ENCODE results near the gene PPP2R5A.
"Not testable (repeated sequence)": the region's sequence is repeated elsewhere in the genome, so short reads cannot be mapped to it uniquely, and the experiment has no call there.

PPP2R5A gene

DNA sequence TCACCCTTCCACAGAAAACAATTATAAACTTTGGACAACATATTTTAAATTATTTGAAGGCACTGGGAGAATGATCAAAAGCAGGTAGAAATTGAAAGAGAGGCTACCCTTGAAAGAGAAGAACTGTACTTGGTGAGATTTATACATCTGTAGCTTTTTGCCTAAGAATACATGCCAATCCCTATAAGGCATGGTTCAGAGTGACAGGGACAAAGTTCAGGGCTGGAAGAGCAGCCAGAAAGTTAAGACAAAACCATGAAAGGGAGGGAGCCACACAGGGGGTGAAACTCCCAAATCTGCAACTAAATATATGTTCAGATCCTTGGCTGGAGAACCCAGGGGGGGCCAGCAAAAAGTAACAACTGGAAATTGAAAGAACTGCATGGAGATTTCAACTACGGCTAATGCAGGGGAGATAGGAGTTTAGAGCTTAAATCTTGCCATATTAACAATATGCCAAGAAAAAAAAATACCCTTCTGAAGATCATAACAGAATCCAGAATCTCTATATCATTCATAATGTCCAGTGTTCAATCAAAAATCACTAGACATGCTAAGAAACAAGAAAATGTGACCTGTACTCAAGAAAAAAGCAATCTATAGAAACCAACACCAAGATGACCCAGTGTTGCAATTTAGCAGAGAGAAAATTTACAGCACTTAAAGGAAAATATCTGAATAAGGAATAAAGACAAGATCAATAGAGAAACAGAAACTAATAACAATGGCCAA, 103.9 kb downstream of the PPP2R5A start:
- H3K36me3 ChIP-seq (ENCODE audit: insufficient read depth, low read length): peaks cover 46% of the 10 kb centered on the region
- H2AFZ ChIP-seq (ENCODE audit: low read length): no peak overlapping the region
- H3K79me2 ChIP-seq (ENCODE audit: insufficient read depth, low read length): no peaks in the 10 kb centered on the region

DNA sequence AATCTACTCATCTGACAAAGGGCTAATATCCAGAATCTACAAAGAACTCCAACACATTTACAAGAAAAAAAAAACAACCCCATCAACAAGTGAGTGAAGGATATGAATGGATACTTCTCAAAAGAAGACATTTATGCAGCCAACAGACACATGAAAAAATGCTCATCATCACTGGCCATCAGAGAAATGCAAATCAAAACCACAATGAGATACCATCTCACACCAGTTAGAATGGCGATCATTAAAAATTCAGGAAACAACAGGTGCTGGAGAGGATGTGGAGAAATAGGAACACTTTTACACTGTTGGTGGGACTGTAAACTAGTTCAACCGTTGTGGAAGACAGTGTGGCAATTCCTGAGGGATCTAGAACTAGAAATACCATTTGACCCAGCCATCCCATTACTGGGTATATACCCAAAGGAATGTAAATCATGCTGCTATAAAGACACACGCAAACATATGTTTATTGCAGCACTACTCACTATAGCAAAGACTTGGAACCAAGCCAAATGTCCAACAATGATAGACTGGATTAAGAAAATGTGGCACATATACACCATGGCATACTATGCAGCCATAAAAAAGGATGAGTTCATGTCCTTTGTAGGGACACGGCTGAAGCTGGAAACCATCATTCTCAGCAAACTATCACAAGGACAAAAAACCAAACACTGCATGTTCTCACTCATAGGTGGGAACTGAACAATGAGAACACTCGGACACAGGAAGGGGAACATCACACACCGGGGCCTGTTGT, 110.6 kb downstream of the PPP2R5A start:
- H3K36me3 ChIP-seq (ENCODE audit: insufficient read depth, low read length): peaks cover 22% of the 10 kb centered on the region
- not testable (repeated sequence) for H3K9me2 ChIP-seq (ENCODE audit: low read depth, low read length); H3K27ac ChIP-seq (ENCODE audit: low read depth, low read length, poor library complexity, severe bottlenecking); H3K4me2 ChIP-seq (ENCODE audit: low read length); H3F3A ChIP-seq (ENCODE audit: insufficient read depth, low read length); H3K4me3 ChIP-seq (ENCODE audit: low read depth, low read length, poor library complexity, severe bottlenecking); H3K27me3 ChIP-seq (ENCODE audit: insufficient read depth, low read length); H2AFZ ChIP-seq (ENCODE audit: low read length); H3K79me2 ChIP-seq (ENCODE audit: insufficient read depth, low read length); H3K4me1 ChIP-seq (ENCODE audit: insufficient read depth, low read length, severe bottlenecking); H4K20me1 ChIP-seq (ENCODE audit: insufficient read depth, low read length); H3K9ac ChIP-seq (ENCODE audit: low read length)
- H3K9me3 ChIP-seq (ENCODE audit: low read length): peaks cover 13% of the 10 kb centered on the region

More for the DNA sequence above, 103.9 kb downstream of the PPP2R5A start:
- no peak overlapping the region for H3K9ac ChIP-seq (ENCODE audit: low read length)
- H3K27me3 ChIP-seq (ENCODE audit: insufficient read depth, low read length): no peaks in the 10 kb centered on the region
- no peak for TF ChIP-seq EZH2 (IDR thresholded peaks at IDR 0.05; ENCODE audit: borderline replicate concordance, low read length)
- TF ChIP-seq, protein P1, sequence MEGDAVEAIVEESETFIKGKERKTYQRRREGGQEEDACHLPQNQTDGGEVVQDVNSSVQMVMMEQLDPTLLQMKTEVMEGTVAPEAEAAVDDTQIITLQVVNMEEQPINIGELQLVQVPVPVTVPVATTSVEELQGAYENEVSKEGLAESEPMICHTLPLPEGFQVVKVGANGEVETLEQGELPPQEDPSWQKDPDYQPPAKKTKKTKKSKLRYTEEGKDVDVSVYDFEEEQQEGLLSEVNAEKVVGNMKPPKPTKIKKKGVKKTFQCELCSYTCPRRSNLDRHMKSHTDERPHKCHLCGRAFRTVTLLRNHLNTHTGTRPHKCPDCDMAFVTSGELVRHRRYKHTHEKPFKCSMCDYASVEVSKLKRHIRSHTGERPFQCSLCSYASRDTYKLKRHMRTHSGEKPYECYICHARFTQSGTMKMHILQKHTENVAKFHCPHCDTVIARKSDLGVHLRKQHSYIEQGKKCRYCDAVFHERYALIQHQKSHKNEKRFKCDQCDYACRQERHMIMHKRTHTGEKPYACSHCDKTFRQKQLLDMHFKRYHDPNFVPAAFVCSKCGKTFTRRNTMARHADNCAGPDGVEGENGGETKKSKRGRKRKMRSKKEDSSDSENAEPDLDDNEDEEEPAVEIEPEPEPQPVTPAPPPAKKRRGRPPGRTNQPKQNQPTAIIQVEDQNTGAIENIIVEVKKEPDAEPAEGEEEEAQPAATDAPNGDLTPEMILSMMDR (IDR thresholded peaks at IDR 0.05; ENCODE audit: low read length): no peak
- no peak overlapping the region for H3K4me2 ChIP-seq (ENCODE audit: low read length)
- no peaks in the 10 kb centered on the region for H3F3A ChIP-seq (ENCODE audit: insufficient read depth, low read length)
- no peaks in the 10 kb centered on the region for H3K9me3 ChIP-seq (ENCODE audit: low read length)
- no peak overlapping the region for H3K27ac ChIP-seq (ENCODE audit: low read depth, low read length, poor library complexity, severe bottlenecking)
- H3K4me1 ChIP-seq (ENCODE audit: insufficient read depth, low read length, severe bottlenecking): no peaks in the 10 kb centered on the region
- no peaks in the 10 kb centered on the region for H3K9me2 ChIP-seq (ENCODE audit: low read depth, low read length)
- no peak overlapping the region for H3K4me3 ChIP-seq (ENCODE audit: low read depth, low read length, poor library complexity, severe bottlenecking)
- no peaks in the 10 kb centered on the region for H4K20me1 ChIP-seq (ENCODE audit: insufficient read depth, low read length)

DNA sequence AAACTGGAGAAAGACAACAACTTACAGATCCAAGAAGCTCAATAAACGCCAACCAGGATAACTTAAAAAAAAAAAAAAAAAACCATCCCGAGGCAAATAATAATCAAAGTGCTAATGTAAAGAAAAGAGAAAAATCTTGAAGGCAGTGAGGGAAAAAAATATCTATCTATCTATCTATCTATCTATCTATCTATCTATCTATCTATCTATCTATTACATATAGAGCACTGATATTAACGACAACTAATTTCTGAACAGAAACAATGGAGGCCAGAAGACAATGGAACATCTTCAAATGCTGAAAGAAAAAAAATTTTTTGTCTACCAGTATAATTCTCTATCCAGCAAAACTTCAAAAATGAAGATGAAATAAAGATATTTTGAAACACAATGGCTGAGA, 111.4 kb downstream of the PPP2R5A start:
- Histone ChIP-seq H3K36me3 (ENCODE audit: insufficient read depth, low read length) (peaks cover 22% of the 10 kb centered on the region), H4K20me1 (ENCODE audit: insufficient read depth, low read length) (no peaks in the 10 kb centered on the region), H3K27ac (ENCODE audit: low read depth, low read length, poor library complexity, severe bottlenecking) (no peak overlapping the region), H3K9me2 (ENCODE audit: low read depth, low read length) (no peaks in the 10 kb centered on the region), H3K9ac (ENCODE audit: low read length) (no peak overlapping the region), H3K4me2 (ENCODE audit: low read length) (no peak overlapping the region), H3K4me1 (ENCODE audit: insufficient read depth, low read length, severe bottlenecking) (no peaks in the 10 kb centered on the region), H3F3A (ENCODE audit: insufficient read depth, low read length) (no peaks in the 10 kb centered on the region), H3K9me3 (ENCODE audit: low read length) (peaks cover 13% of the 10 kb centered on the region), H3K79me2 (ENCODE audit: insufficient read depth, low read length) (no peaks in the 10 kb centered on the region; the same call in 1 of the 2 replicates), H3K4me3 (ENCODE audit: low read depth, low read length, poor library complexity, severe bottlenecking) (no peak overlapping the region), H2AFZ (ENCODE audit: low read length) (no peak overlapping the region), H3K27me3 (ENCODE audit: insufficient read depth, low read length) (no peaks in the 10 kb centered on the region)
- TF ChIP-seq, protein P1 (IDR thresholded peaks at IDR 0.05; ENCODE audit: low read length): no peak
- TF ChIP-seq EZH2 (IDR thresholded peaks at IDR 0.05; ENCODE audit: borderline replicate concordance, low read length): no peak
